B cell (primary cell): Measurements from ENCODE around the gene IYD. TPM values are rescaled to one million over a fixed set of nuclear protein-coding genes. Genes with fewer than 3 reads are reported as not detected.

ENCODE experiments used
- ATAC-seq: fragments of 200-7000 bp; cut with Tn5 transposase; one replicate; pipeline ENCODE4 v1.10.0; 2021; ENCODE audit warnings: low read depth, mild to moderate bottlenecking, moderate number of reproducible peaks, moderate library complexity
- CTCF ChIA-PET: fragments of 350-600 bp; sonication (Branson Sonifier 250); formaldehyde crosslinking; loops from one replicate; lab custom pipeline; 2021; ENCODE audit warnings: antibody characterized with exemption, inconsistent platforms; lab: Charles Lee
- POLR2A ChIA-PET: fragments of 350-600 bp; sonication (Branson Sonifier 250); formaldehyde crosslinking; loops from one replicate; lab custom pipeline; 2021; ENCODE audit warnings: antibody characterized with exemption; lab: Charles Lee
- DNase-seq: peaks from one replicate; pipeline ENCODE4 v3.0.0; 2013
- H2AFZ ChIP-seq: 2 replicates; pipeline ENCODE4 v1.6.1; 2012; ENCODE audit warnings: mild to moderate bottlenecking, low read depth, low read length; ENCODE audit not compliant: insufficient read depth, poor library complexity, severe bottlenecking
- H3K27ac ChIP-seq, 2 donors: 1 replicate in 1 of 2; 2 replicates in 1 of 2; pipeline ENCODE4 v1.5.1; 2012 to 2013; ENCODE audit warnings: low read length in 2 of 2, mild to moderate bottlenecking in 2 of 2, moderate library complexity in 1 of 2
- H3K27me3 ChIP-seq, 4 experiments: fragments of 200-600 bp in 1 of 4; sonication (generic) in 1 of 4; replicated peaks in 1 of 4; 1 replicate in 2 of 4; 2 replicates in 2 of 4; pipeline versions ENCODE4 v1.6.1 to v1.7.0; 2013 to 2016; ENCODE audit warnings: low read length in 3 of 4, mild to moderate bottlenecking in 2 of 4, mixed read lengths in 1 of 4, moderate library complexity in 1 of 4; ENCODE audit not compliant: insufficient read depth in 4 of 4, control insufficient read depth in 3 of 4; ENCODE audit errors: control extremely low read depth in 1 of 4
- H3K36me3 ChIP-seq, 2 experiments: replicated peaks in 1 of 2; 1 replicate in 1 of 2; 2 replicates in 1 of 2; pipeline versions ENCODE4 v1.6.1 to v1.7.1; 2013; ENCODE audit warnings: low read length in 1 of 2; ENCODE audit not compliant: insufficient read depth in 2 of 2, control insufficient read depth in 1 of 2; ENCODE audit errors: control extremely low read depth in 1 of 2, extremely low read depth in 1 of 2
- H3K4me1 ChIP-seq, 2 donors: fragments of 200-600 bp in 1 of 2; sonication (generic) in 1 of 2; 1 replicate in 1 of 2; 2 replicates in 1 of 2; pipeline versions ENCODE4 v1.5.1 to v1.6.1; 2013 to 2017; ENCODE audit warnings: low read length in 2 of 2; ENCODE audit not compliant: control insufficient read depth in 2 of 2, insufficient read depth in 2 of 2
- H3K4me2 ChIP-seq: replicated peaks from 2 replicates; pipeline ENCODE3; 2012; ENCODE audit warnings: mild to moderate bottlenecking, low read depth, low read length; ENCODE audit not compliant: poor library complexity, severe bottlenecking
- H3K4me3 ChIP-seq, 5 experiments: fragments of 200-600 bp in 1 of 5; sonication (generic) in 1 of 5; 1 replicate in 3 of 5; 2 replicates in 2 of 5; pipeline versions ENCODE4 v1.5.1 to v1.7.0; 2011 to 2016; ENCODE audit warnings: low read length in 4 of 5, mild to moderate bottlenecking in 4 of 5, low read depth in 2 of 5, control low read depth in 1 of 5, moderate library complexity in 1 of 5; ENCODE audit not compliant: insufficient read depth in 1 of 5; ENCODE audit errors: control extremely low read depth in 1 of 5, extremely low read depth in 1 of 5
- H3K79me2 ChIP-seq: fragments of 200-600 bp; sonication (generic); one replicate; pipeline ENCODE4 v1.6.0; 2016; ENCODE audit warnings: low read length; ENCODE audit not compliant: control insufficient read depth, insufficient read depth
- H3K9ac ChIP-seq: fragments of 200-600 bp; sonication (generic); 2 replicates; pipeline ENCODE4 v1.6.1; 2017; ENCODE audit warnings: mild to moderate bottlenecking, low read length, moderate library complexity
- H3K9me3 ChIP-seq, 3 donors: one replicate each; pipeline versions ENCODE4 v1.6.1 to v1.7.1; 2013; ENCODE audit warnings: low read length in 2 of 3; ENCODE audit not compliant: control insufficient read depth in 2 of 3, insufficient read depth in 1 of 3; ENCODE audit errors: control extremely low read depth in 1 of 3
- H4K20me1 ChIP-seq: 2 replicates; pipeline ENCODE4 v1.6.0; 2012; ENCODE audit warnings: mild to moderate bottlenecking, low read length; ENCODE audit not compliant: insufficient read depth, control insufficient read depth, poor library complexity, severe bottlenecking
- H3K27ac Mint-ChIP-seq: one replicate; pipeline ENCODE4 v1.8.0; 2021; ENCODE audit warnings: mixed read lengths
- H3K27me3 Mint-ChIP-seq: one replicate; pipeline ENCODE4 v1.8.0; 2021; ENCODE audit warnings: mixed read lengths
- H3K4me1 Mint-ChIP-seq: one replicate; pipeline ENCODE4 v1.8.0; 2021; ENCODE audit warnings: mixed read lengths
- H3K4me3 Mint-ChIP-seq: one replicate; pipeline ENCODE4 v1.8.0; 2021; ENCODE audit warnings: mixed read lengths
- H3K9me3 Mint-ChIP-seq: one replicate; pipeline ENCODE4 v1.8.0; 2022; ENCODE audit warnings: mixed read lengths; ENCODE audit not compliant: insufficient read depth
- EZH2 ChIP-seq: IDR thresholded peaks from 2 replicates; pipeline ENCODE4 v1.6.1; 2012; ENCODE audit warnings: borderline replicate concordance, low read depth, mild to moderate bottlenecking, moderate library complexity, low read length; ENCODE audit not compliant: insufficient read depth, poor library complexity, severe bottlenecking
- WGBS: methylation state at CpG from one replicate; pipeline ENCODE4 v1.1.5; 2013; ENCODE audit warnings: missing lambda C conversion rate; ENCODE audit not compliant: insufficient coverage; 5-methylcytosine and 5-hydroxymethylcytosine counted together
- intact Hi-C: fragments of 100-400 bp; cut with micrococcal nuclease; formaldehyde crosslinking; loops from one replicate; pipeline ENCODE4 v1.10.0; 2022
- polyA plus RNA-seq: library from polyadenylated mRNA; depleted of rRNA; stranded (reverse); fragments of >200 nt; gene quantifications from 2 replicates; pipeline ENCODE4 v1.2.3, GENCODE V29; 2012
- total RNA-seq, 2 donors: library from RNA; stranded (reverse); fragments of 120-200 nt in 1 of 2; gene quantifications; 1 replicate in 1 of 2; 2 replicates in 1 of 2; pipeline versions ENCODE4 v1.2.3 to v1.2.4, GENCODE V29; 2013 to 2022
- TF ChIP-seq, protein P1 (sequence below): fragments of 200-600 bp; IDR thresholded peaks from one replicate; pipeline ENCODE4 v1.8.0; 2022; ENCODE audit warnings: antibody characterized with exemption, mild to moderate bottlenecking

Gene IYD
- total and polyA plus RNA-seq, 2 donors (not counting 1 experiment from before 2014, with no cell fraction given): not detected

DNA sequence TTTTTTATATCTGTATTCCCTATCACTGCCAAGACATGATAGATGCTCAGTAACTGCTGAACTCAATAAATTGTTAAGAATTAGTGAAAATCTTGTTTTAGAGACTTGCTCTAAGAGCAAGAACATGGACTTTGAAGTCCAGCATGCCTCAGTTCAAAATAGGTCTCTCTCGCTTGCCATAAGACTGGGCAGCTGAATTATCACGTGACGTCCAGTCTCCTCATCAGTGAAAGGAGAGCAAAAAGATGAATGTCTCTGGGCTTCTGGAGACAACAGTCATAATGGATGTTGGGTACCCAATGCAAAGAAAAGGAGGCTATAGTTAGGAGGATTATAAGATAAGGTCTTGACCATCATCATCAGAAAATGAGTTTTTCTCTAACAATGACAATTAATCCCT lies 82.1 kb downstream of the IYD start:
- H3K79me2 ChIP-seq: no peaks in the 10 kb centered on the region
- H3K9me3 Mint-ChIP-seq: no peaks in the 10 kb centered on the region
- H3K9ac ChIP-seq: no peak overlapping the region
- H3K27ac ChIP-seq: no peak overlapping the region
- peaks cover 5% of the 10 kb centered on the region for H3K4me1 Mint-ChIP-seq
- intact Hi-C loops: no loop called here
- H3K4me3 ChIP-seq: no peak overlapping the region
- H3K27me3 Mint-ChIP-seq: peaks cover 3% of the 10 kb centered on the region
- no peak overlapping the region for H3K4me2 ChIP-seq
- no peak overlapping the region for H3K4me3 Mint-ChIP-seq
- H3K4me1 ChIP-seq: no peaks in the 10 kb centered on the region
- no peaks in the 10 kb centered on the region for H4K20me1 ChIP-seq
- WGBS: 100% methylated on average over 3 of the region's 3 CpGs
- CTCF ChIA-PET: no interaction called here
- H3K27me3 ChIP-seq: no peaks in the 10 kb centered on the region
- no peak for ATAC-seq
- no peaks in the 10 kb centered on the region for H3K36me3 ChIP-seq
- H3K27ac Mint-ChIP-seq: no peak overlapping the region
- DNase-seq: no peak
- POLR2A ChIA-PET: no interaction called here
- peaks cover 0 to 4% (median 0%) of the 10 kb centered on the region in 3 donors for H3K9me3 ChIP-seq
- no peak for TF ChIP-seq EZH2
- TF ChIP-seq, protein P1, sequence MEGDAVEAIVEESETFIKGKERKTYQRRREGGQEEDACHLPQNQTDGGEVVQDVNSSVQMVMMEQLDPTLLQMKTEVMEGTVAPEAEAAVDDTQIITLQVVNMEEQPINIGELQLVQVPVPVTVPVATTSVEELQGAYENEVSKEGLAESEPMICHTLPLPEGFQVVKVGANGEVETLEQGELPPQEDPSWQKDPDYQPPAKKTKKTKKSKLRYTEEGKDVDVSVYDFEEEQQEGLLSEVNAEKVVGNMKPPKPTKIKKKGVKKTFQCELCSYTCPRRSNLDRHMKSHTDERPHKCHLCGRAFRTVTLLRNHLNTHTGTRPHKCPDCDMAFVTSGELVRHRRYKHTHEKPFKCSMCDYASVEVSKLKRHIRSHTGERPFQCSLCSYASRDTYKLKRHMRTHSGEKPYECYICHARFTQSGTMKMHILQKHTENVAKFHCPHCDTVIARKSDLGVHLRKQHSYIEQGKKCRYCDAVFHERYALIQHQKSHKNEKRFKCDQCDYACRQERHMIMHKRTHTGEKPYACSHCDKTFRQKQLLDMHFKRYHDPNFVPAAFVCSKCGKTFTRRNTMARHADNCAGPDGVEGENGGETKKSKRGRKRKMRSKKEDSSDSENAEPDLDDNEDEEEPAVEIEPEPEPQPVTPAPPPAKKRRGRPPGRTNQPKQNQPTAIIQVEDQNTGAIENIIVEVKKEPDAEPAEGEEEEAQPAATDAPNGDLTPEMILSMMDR: no peak
- H2AFZ ChIP-seq: no peak overlapping the region

DNA sequence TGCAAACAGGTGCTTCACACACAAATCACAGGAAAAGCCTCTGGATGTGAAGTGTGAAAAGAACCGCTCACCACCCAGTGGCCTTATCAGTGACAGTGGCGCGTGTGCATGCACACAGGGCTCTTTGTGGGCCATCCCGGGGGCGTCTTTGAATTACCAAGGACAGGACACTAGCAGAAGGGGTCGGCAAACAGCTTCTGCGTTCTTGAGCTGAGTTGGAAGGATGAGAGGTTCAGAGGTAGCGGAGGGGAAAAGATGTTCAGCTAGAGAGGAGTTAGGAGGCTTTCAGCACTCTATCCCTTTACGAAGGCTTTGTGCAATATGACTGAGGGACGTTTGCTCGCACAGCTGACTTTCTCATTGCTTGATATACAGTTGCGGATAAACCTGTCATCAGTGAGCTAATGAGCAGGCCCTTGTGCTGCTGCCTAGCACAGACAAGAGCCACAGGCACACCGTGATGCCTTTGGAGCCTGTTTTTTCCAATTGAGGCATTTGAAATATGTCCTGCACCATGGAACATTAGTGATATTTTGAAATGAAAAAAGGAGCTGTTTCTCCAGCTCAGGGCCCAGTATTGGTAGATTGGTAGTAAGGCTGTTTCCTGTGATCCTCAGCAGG lies 83.1 kb downstream of the IYD start:
- no peak overlapping the region for H3K4me3 Mint-ChIP-seq
- DNase-seq: no peak
- H3K9me3 Mint-ChIP-seq: no peaks in the 10 kb centered on the region
- H3K27me3 Mint-ChIP-seq: peaks cover 6% of the 10 kb centered on the region
- peaks cover 0 to 4% (median 0%) of the 10 kb centered on the region in 3 donors for H3K9me3 ChIP-seq
- H3K27me3 ChIP-seq: no peaks in the 10 kb centered on the region
- no peaks in the 10 kb centered on the region for H3K4me1 ChIP-seq
- no peak overlapping the region for H2AFZ ChIP-seq
- 98% methylated on average over 8 of the region's 13 CpGs for WGBS
- no peak for TF ChIP-seq EZH2
- TF ChIP-seq, protein P1: no peak
- H3K4me3 ChIP-seq: no peak overlapping the region
- H4K20me1 ChIP-seq: no peaks in the 10 kb centered on the region
- no peak overlapping the region for H3K4me2 ChIP-seq
- no peak overlapping the region for H3K27ac ChIP-seq
- no peak for ATAC-seq
- H3K4me1 Mint-ChIP-seq: peaks cover 5% of the 10 kb centered on the region
- H3K9ac ChIP-seq: no peak overlapping the region
- H3K27ac Mint-ChIP-seq: no peak overlapping the region
- no peaks in the 10 kb centered on the region for H3K36me3 ChIP-seq
- POLR2A ChIA-PET: no interaction called here
- CTCF ChIA-PET: no interaction called here
- intact Hi-C loops: no loop called here
- no peaks in the 10 kb centered on the region for H3K79me2 ChIP-seq
